GM19240 (cell line): Measurements from ENCODE around the gene PLOD2.

Experiments
- DNase-seq: peaks from one replicate; pipeline ENCODE4 v3.0.0; 2011; ENCODE audit warnings: low spot score; ENCODE audit not compliant: insufficient read length

Gene PLOD2

GRCh38 chr3:146100825-146101444 lies 60.0 kb downstream of the PLOD2 start:
- DNase-seq = no peak

GRCh38 chr3:146100180-146100579 lies 60.8 kb downstream of the PLOD2 start:
- no peak for DNase-seq

- DNase-seq = no peak
Measured at GRCh38 chr3:146099316-146099715, 61.7 kb downstream of the PLOD2 start.

GRCh38 chr3:146093896-146094295 lies 67.1 kb downstream of the PLOD2 start:
- no peak for DNase-seq

- no peak for DNase-seq
Measured at GRCh38 chr3:146092230-146092629, 68.8 kb downstream of the PLOD2 start.

- DNase-seq = no peak
Measured at GRCh38 chr3:146091397-146091796, 69.6 kb downstream of the PLOD2 start.

- no peak for DNase-seq
Measured at GRCh38 chr3:146090521-146090920, 70.5 kb downstream of the PLOD2 start.

GRCh38 chr3:146088840-146089239 lies 72.1 kb downstream of the PLOD2 start:
- DNase-seq = no peak

GRCh38 chr3:146087116-146087515 lies 73.9 kb downstream of the PLOD2 start:
- no peak for DNase-seq

GRCh38 chr3:146086211-146086610 lies 74.8 kb downstream of the PLOD2 start:
- no peak for DNase-seq

GRCh38 chr3:146085678-146086077 lies 75.3 kb downstream of the PLOD2 start:
- no peak for DNase-seq

- no peak for DNase-seq
Measured at GRCh38 chr3:146080578-146080977, 80.4 kb downstream of the PLOD2 start.

- DNase-seq = no peak
Measured at GRCh38 chr3:146078031-146078430, 83.0 kb downstream of the PLOD2 start.

GRCh38 chr3:146077181-146077580 lies 83.8 kb downstream of the PLOD2 start:
- no peak for DNase-seq

- no peak for DNase-seq
Measured at GRCh38 chr3:146072824-146073223, 88.2 kb downstream of the PLOD2 start.

- no peak for DNase-seq
Measured at GRCh38 chr3:146072061-146072460, 88.9 kb downstream of the PLOD2 start.

GRCh38 chr3:146071632-146072031 lies 89.4 kb downstream of the PLOD2 start:
- no peak for DNase-seq

GRCh38 chr3:146067048-146067447 lies 93.9 kb downstream of the PLOD2 start:
- no peak for DNase-seq

- no peak for DNase-seq
Measured at GRCh38 chr3:146065573-146066006, 95.4 kb downstream of the PLOD2 start.

- no peak for DNase-seq
Measured at GRCh38 chr3:146058241-146058640, 102.7 kb downstream of the PLOD2 start.

GRCh38 chr3:146052791-146053310 lies 108.1 kb downstream of the PLOD2 start:
- DNase-seq = no peak

GRCh38 chr3:146052056-146052790 lies 108.8 kb downstream of the PLOD2 start:
- DNase-seq = no peak

GRCh38 chr3:146050691-146051090 lies 110.3 kb downstream of the PLOD2 start:
- no peak for DNase-seq
